Right lobe of liver (tissue), 4 donors: ENCODE results near the gene CMC4.

Experiments
- POLR2A ChIP-seq: fragments of 450-650 bp; IDR thresholded peaks from one replicate; pipeline ENCODE4 v1.6.1; 2017; ENCODE audit warnings: antibody characterized with exemption, mild to moderate bottlenecking
- TF ChIP-seq, protein P1 (sequence below), 4 donors: fragments of 200-600 bp in 3 of 4; fragments of 450-650 bp in 1 of 4; IDR thresholded peaks; one replicate each; pipeline versions ENCODE4 v1.5.1 to v1.8.0; 2016 to 2022; ENCODE audit warnings: antibody characterized with exemption in 4 of 4, mild to moderate bottlenecking in 2 of 4
- donor health status: DM: no; HTN: no; CAD: no.
- donor health status: DM: no; HTN: no; CAD: no.
- donor health status: DM: no; HTN: yes; CAD: no.

DNA sequence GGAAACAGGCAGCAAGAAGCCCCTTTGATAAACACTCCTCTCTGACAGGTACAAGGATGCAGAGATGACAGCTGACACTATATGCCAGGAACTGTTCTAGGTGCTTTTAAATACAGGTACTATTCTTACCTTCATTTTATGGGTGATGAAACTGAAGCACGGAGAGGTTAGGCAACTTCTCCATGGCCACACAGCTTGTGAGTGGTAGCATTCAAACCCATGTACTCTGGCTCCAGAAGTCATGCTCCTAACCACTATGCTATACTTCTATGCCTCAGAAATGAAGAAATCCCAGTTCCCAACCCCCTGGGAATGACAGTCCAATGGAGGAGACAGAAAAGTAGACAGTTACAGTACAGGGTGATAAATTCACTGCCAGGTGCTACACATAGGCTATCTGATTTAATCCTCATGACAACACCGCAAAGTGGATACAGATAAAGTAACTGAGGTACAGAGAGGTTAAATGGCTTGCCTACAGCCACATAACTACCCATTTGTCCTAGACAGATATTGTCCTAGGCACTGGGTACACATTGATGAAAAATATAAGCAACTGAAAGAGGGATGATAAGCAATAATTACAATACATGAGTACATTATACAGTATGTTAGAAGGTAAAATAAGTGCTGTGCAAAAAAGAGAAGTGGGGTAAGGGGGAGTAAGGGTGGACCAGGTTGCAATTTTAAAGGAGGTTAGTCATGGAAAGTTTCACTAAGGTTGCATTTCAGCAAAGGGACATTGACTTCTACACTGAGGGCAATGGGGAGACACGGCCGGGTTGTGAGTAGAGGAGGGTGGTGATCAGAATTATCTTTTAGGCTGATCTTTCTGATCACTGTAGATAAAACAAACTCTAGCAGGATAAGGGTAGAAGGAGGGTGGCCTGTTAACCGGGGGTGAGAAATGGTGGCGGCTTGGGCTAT lies 46.8 kb downstream of the CMC4 start:
- TF ChIP-seq, protein P1, sequence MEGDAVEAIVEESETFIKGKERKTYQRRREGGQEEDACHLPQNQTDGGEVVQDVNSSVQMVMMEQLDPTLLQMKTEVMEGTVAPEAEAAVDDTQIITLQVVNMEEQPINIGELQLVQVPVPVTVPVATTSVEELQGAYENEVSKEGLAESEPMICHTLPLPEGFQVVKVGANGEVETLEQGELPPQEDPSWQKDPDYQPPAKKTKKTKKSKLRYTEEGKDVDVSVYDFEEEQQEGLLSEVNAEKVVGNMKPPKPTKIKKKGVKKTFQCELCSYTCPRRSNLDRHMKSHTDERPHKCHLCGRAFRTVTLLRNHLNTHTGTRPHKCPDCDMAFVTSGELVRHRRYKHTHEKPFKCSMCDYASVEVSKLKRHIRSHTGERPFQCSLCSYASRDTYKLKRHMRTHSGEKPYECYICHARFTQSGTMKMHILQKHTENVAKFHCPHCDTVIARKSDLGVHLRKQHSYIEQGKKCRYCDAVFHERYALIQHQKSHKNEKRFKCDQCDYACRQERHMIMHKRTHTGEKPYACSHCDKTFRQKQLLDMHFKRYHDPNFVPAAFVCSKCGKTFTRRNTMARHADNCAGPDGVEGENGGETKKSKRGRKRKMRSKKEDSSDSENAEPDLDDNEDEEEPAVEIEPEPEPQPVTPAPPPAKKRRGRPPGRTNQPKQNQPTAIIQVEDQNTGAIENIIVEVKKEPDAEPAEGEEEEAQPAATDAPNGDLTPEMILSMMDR (IDR thresholded peaks at IDR 0.05) = no peak
- no peak for TF ChIP-seq POLR2A
